HCT116 (cell line): Measurements from ENCODE around the gene RIMKLA. TPM values are rescaled to one million over a fixed set of nuclear protein-coding genes. Genes with fewer than 3 reads are reported as not detected.

Experiments used
- ATAC-seq: fragments of 200-7000 bp; cut with Tn5 transposase; 2 replicates; pipeline ENCODE4 v1.9.1; 2020; ENCODE audit warnings: mild to moderate bottlenecking, moderate library complexity
- BruUV-seq: library from RNA; stranded (reverse); fragments of 400-500 nt; replicated peaks from 2 replicates; lab custom pipeline; 2021; lab: Mats Ljungman, UMichigan
- CTCF ChIA-PET: fragments of 300-600 bp; sonication (Branson Sonifier 250); formaldehyde crosslinking; loops from one replicate; lab custom pipeline; 2021; ENCODE audit warnings: antibody characterized with exemption; lab: Charles Lee
- POLR2A ChIA-PET: fragments of 300-600, 350-600 bp; sonication (Branson Sonifier 250); formaldehyde crosslinking; loops from one replicate; lab custom pipeline; 2021; ENCODE audit warnings: antibody characterized with exemption; lab: Charles Lee
- RAD21 ChIA-PET, 2 experiments: fragments of 300-600 bp; sonication (Branson Sonifier 250); formaldehyde crosslinking; loops; one replicate each; lab custom pipeline; 2023; ENCODE audit warnings: low total read pairs in 2 of 2; ENCODE audit not compliant: uncharacterized antibody in 2 of 2, unreplicated experiment in 2 of 2, low non-redundant PET in 1 of 2; lab: Charles Lee
- DNase-seq: peaks from one replicate; pipeline ENCODE4 v3.0.0-alpha.2; 2010; ENCODE audit warnings: low read depth, low spot score
- H2AFZ ChIP-seq: fragments of 200-600 bp; shearing (Covaris generic), sonication (generic); 2 replicates; pipeline ENCODE4 v1.6.1; 2017; ENCODE audit warnings: low read depth, mixed run types, mixed read lengths, antibody characterized with exemption, low read length; ENCODE audit not compliant: poor library complexity, severe bottlenecking
- H3K27ac ChIP-seq: 2 replicates; pipeline ENCODE4 v1.5.1; 2012; ENCODE audit warnings: low read depth, low read length
- H3K27me3 ChIP-seq: fragments of 200-600 bp; sonication (generic); 2 replicates; pipeline ENCODE4 v1.6.1; 2016; ENCODE audit warnings: mixed run types, low read length, mixed read lengths; ENCODE audit not compliant: insufficient read depth
- H3K36me3 ChIP-seq, 2 experiments: fragments of 200-500 bp in 1 of 2; fragments of 200-600 bp in 1 of 2; sonication (Bioruptor generic) in 1 of 2; sonication (generic) in 1 of 2; 2 replicates each; pipeline versions ENCODE4 v1.5.1 to v1.6.1; 2014 to 2016; ENCODE audit warnings: low read length in 2 of 2, inconsistent platforms in 1 of 2, mixed read lengths in 1 of 2, mixed run types in 1 of 2; ENCODE audit not compliant: insufficient read depth in 2 of 2, control insufficient read depth in 1 of 2
- H3K4me1 ChIP-seq, 2 experiments: fragments of 200-600 bp in 1 of 2; sonication (generic) in 1 of 2; 2 replicates each; pipeline versions ENCODE4 v1.5.1 to v1.6.1; 2012 to 2017; ENCODE audit warnings: low read length in 2 of 2, inconsistent platforms in 1 of 2, mild to moderate bottlenecking in 1 of 2, mixed read lengths in 1 of 2, mixed run types in 1 of 2, moderate library complexity in 1 of 2; ENCODE audit not compliant: insufficient read depth in 2 of 2, control insufficient read depth in 1 of 2
- H3K4me2 ChIP-seq: fragments of 200-600 bp; sonication (generic); 2 replicates; pipeline ENCODE4 v1.6.1; 2017; ENCODE audit warnings: mixed run types, low read length, mixed read lengths
- H3K4me3 ChIP-seq, 2 experiments: fragments of 200-600 bp in 1 of 2; sonication (generic) in 1 of 2; replicated peaks in 1 of 2; 2 replicates each; pipeline ENCODE4 v1.5.1; 2011 to 2016; ENCODE audit warnings: low read length in 2 of 2, control low read depth in 1 of 2, low read depth in 1 of 2, mild to moderate bottlenecking in 1 of 2, mixed read lengths in 1 of 2, mixed run types in 1 of 2
- H3K79me2 ChIP-seq: fragments of 200-600 bp; sonication (generic); 2 replicates; pipeline ENCODE4 v1.6.1; 2017; ENCODE audit warnings: mild to moderate bottlenecking, mixed run types, low read length, moderate library complexity, mixed read lengths; ENCODE audit not compliant: insufficient read depth
- H3K9ac ChIP-seq: fragments of 200-600 bp; sonication (generic); 2 replicates; pipeline ENCODE4 v1.6.1; 2016; ENCODE audit warnings: low read length, mixed read lengths
- H3K9me2 ChIP-seq: fragments of 200-600 bp; sonication (generic), shearing (Covaris generic); 2 replicates; pipeline ENCODE4 v1.6.1; 2017; ENCODE audit warnings: mixed run types, mild to moderate bottlenecking, moderate library complexity; ENCODE audit not compliant: insufficient read depth
- H3K9me3 ChIP-seq, 2 experiments: fragments of 200-500 bp in 1 of 2; fragments of 200-600 bp in 1 of 2; sonication (Bioruptor generic) in 1 of 2; sonication (generic) in 1 of 2; 2 replicates each; pipeline ENCODE4 v1.6.1; 2014 to 2017; ENCODE audit warnings: low read length in 2 of 2, mixed read lengths in 2 of 2, inconsistent platforms in 1 of 2, low read depth in 1 of 2, mild to moderate bottlenecking in 1 of 2, mixed run types in 1 of 2, moderate library complexity in 1 of 2; ENCODE audit not compliant: control insufficient read depth in 1 of 2, insufficient read depth in 1 of 2
- H4K20me1 ChIP-seq: fragments of 200-600 bp; sonication (generic), shearing (Covaris generic); 2 replicates; pipeline ENCODE4 v1.6.1; 2017; ENCODE audit warnings: mixed run types, mild to moderate bottlenecking, moderate library complexity; ENCODE audit not compliant: insufficient read depth
- CBX3 ChIP-seq: IDR thresholded peaks from 2 replicates; pipeline ENCODE4 v1.6.1; 2012; ENCODE audit warnings: low read depth
- EGR1 ChIP-seq: IDR thresholded peaks from 2 replicates; pipeline ENCODE4 v1.6.1; 2012; ENCODE audit warnings: low read depth
- ELF1 ChIP-seq: IDR thresholded peaks from 2 replicates; pipeline ENCODE4 v1.6.1; 2012; ENCODE audit warnings: low read depth, borderline replicate concordance
- EZH2 ChIP-seq: fragments of 200-600 bp; sonication (generic); IDR thresholded peaks from 2 replicates; pipeline ENCODE4 v1.6.1; 2017; ENCODE audit warnings: antibody characterized with exemption, mixed run types
- EZH2phosphoT487 ChIP-seq: fragments of 200-600 bp; IDR thresholded peaks from 2 replicates; pipeline ENCODE4 v1.6.1; 2018; ENCODE audit warnings: antibody characterized with exemption, borderline replicate concordance
- JUND ChIP-seq: IDR thresholded peaks from 2 replicates; pipeline ENCODE4 v1.6.1; 2012
- POLR2A ChIP-seq: IDR thresholded peaks from 2 replicates; pipeline ENCODE4 v1.7.0; 2011; ENCODE audit warnings: borderline replicate concordance; ENCODE audit not compliant: insufficient read depth, insufficient read length; ENCODE audit errors: extremely low read depth
- RAD21 ChIP-seq: IDR thresholded peaks from 2 replicates; pipeline ENCODE4 v1.6.1; 2012; ENCODE audit warnings: low read depth, mild to moderate bottlenecking
- SIN3A ChIP-seq: IDR thresholded peaks from 2 replicates; pipeline ENCODE4 v1.6.1; 2012; ENCODE audit warnings: low read depth
- SP1 ChIP-seq: IDR thresholded peaks from 2 replicates; pipeline ENCODE4 v1.6.1; 2012; ENCODE audit warnings: low read depth
- YY1 ChIP-seq: IDR thresholded peaks from 2 replicates; pipeline ENCODE4 v1.6.1; 2011; ENCODE audit warnings: low read length, low read depth, moderate library complexity, mild to moderate bottlenecking; ENCODE audit not compliant: insufficient replicate concordance; ENCODE audit errors: extremely low read depth
- ZFX ChIP-seq: fragments of 450-650 bp; IDR thresholded peaks from 2 replicates; pipeline ENCODE4 v1.6.1; 2017
- intact Hi-C: fragments of 100-400 bp; cut with micrococcal nuclease; formaldehyde crosslinking; loops from 2 replicates; pipeline ENCODE4 v1.10.0; 2022
- total RNA-seq: library from RNA; stranded (reverse); gene quantifications from one replicate; pipeline ENCODE4 v1.2.1, GENCODE V29; 2021; ENCODE audit not compliant: unreplicated experiment
- TF ChIP-seq, protein P1 (sequence below), 3 experiments: fragments of 200-600 bp in 1 of 3; sonication (generic) in 1 of 3; IDR thresholded peaks in 2 of 3; conservative IDR thresholded peaks in 1 of 3; 2 replicates each; pipeline ENCODE4 v1.5.1; 2012 to 2017; ENCODE audit warnings: low read depth in 2 of 3, low read length in 2 of 3, antibody characterized with exemption in 1 of 3, borderline replicate concordance in 1 of 3, control low read depth in 1 of 3, mild to moderate bottlenecking in 1 of 3, mixed read lengths in 1 of 3, mixed run types in 1 of 3, moderate library complexity in 1 of 3; ENCODE audit not compliant: insufficient read depth in 1 of 3
- TF ChIP-seq, protein P2 (sequence below): IDR thresholded peaks from 2 replicates; pipeline ENCODE4 v1.6.1; 2011; ENCODE audit warnings: mild to moderate bottlenecking, low read length, moderate library complexity; ENCODE audit not compliant: insufficient replicate concordance; ENCODE audit errors: extremely low read depth
- TF ChIP-seq, protein P3 (sequence below): IDR thresholded peaks from 2 replicates; pipeline ENCODE4 v1.6.1; 2012

The RIMKLA gene
- total RNA-seq, 1 experiment from 2014 or later, result 4.9 TPM

DNA sequence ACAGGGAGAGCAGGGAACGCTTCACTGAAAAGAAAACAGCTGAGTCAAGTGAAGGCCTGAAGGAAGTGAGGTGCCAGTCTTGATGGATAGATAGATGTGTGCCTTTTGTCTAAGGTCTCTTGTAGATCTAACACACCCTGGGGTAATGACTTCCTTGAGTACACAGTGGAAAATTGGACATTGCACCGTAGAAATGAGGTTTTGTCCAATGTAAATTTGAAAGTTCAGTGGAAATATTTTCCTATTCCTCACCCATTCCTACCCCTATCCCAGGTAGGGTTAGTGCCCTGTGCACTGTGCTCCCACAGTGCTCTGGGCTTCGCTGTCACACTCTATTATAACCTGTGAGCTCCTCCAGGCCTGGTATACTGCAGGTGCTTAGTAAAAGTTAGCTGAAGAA, 50.9 kb downstream of the RIMKLA start:
- Histone ChIP-seq H3K27me3 (no peaks in the 10 kb centered on the region), H3K9me3 (no peaks in the 10 kb centered on the region), H3K9ac (no peak overlapping the region), H3K27ac (no peak overlapping the region), H4K20me1 (no peaks in the 10 kb centered on the region), H3K4me2 (no peak overlapping the region), H3K36me3 (no peaks in the 10 kb centered on the region), H3K4me1 (no peaks in the 10 kb centered on the region), H3K4me3 (no peak overlapping the region), H3K79me2 (no peaks in the 10 kb centered on the region), H2AFZ (no peak overlapping the region), H3K9me2 (no peaks in the 10 kb centered on the region)
- no peak for ATAC-seq
- RAD21 ChIA-PET, result no interaction called here
- no peak for DNase-seq
- TF ChIP-seq ELF1, result no peak
- TF ChIP-seq, protein P1, sequence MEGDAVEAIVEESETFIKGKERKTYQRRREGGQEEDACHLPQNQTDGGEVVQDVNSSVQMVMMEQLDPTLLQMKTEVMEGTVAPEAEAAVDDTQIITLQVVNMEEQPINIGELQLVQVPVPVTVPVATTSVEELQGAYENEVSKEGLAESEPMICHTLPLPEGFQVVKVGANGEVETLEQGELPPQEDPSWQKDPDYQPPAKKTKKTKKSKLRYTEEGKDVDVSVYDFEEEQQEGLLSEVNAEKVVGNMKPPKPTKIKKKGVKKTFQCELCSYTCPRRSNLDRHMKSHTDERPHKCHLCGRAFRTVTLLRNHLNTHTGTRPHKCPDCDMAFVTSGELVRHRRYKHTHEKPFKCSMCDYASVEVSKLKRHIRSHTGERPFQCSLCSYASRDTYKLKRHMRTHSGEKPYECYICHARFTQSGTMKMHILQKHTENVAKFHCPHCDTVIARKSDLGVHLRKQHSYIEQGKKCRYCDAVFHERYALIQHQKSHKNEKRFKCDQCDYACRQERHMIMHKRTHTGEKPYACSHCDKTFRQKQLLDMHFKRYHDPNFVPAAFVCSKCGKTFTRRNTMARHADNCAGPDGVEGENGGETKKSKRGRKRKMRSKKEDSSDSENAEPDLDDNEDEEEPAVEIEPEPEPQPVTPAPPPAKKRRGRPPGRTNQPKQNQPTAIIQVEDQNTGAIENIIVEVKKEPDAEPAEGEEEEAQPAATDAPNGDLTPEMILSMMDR (IDR thresholded peaks at IDR 0.05 in 2 of 3, conservative IDR thresholded peaks at IDR 0.05 in 1 of 3; ENCODE audit: borderline replicate concordance in 1 of 3, insufficient read depth in 1 of 3, low read depth in 2 of 3, low read length in 2 of 3), result no peak
- TF ChIP-seq RAD21, result no peak
- TF ChIP-seq EGR1, result no peak
- no peak for TF ChIP-seq POLR2A
- no peak for TF ChIP-seq JUND
- BruUV-seq, result no TSS peak
- intact Hi-C loops, result no loop called here
- CTCF ChIA-PET, result no interaction called here
- POLR2A ChIA-PET, result no interaction called here

DNA sequence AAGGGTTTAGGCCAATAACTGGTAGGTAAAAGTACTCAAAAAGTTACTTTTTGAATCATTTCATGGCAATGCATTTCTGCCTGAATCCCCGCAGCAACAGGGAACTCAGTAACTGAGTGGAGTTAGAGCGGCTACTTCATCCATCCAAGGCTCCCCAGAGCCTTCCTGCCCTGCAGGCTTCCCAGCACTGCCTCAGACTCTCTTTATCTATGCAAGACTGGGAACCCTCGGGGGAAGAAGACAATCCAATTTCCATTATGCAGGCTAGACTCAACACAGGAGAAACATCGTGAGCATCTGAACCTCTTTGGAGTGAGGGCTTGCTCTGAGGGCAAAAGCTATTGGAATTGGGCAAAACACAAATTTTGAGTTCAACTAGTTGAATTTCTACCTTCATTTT, 52.1 kb downstream of the RIMKLA start:
- Histone ChIP-seq H3K27me3 (no peaks in the 10 kb centered on the region), H3K79me2 (no peaks in the 10 kb centered on the region), H3K36me3 (no peaks in the 10 kb centered on the region), H2AFZ (no peak overlapping the region), H4K20me1 (no peaks in the 10 kb centered on the region), H3K4me3 (no peak overlapping the region), H3K9me2 (no peaks in the 10 kb centered on the region), H3K9ac (no peak overlapping the region), H3K9me3 (no peaks in the 10 kb centered on the region), H3K4me1 (no peaks in the 10 kb centered on the region), H3K27ac (no peak overlapping the region), H3K4me2 (no peak overlapping the region)
- intact Hi-C loops, result no loop called here
- DNase-seq (no peak), ATAC-seq (no peak)
- BruUV-seq, result no TSS peak
- RAD21 ChIA-PET, result no interaction called here
- POLR2A ChIA-PET, result no interaction called here
- CTCF ChIA-PET, result no interaction called here
- TF ChIP-seq RAD21 (no peak), JUND (no peak), CBX3 (no peak), ZFX (no peak), SP1 (no peak), EZH2phosphoT487 (no peak), EZH2 (no peak), YY1 (no peak), SIN3A (no peak)
- TF ChIP-seq, protein P2, sequence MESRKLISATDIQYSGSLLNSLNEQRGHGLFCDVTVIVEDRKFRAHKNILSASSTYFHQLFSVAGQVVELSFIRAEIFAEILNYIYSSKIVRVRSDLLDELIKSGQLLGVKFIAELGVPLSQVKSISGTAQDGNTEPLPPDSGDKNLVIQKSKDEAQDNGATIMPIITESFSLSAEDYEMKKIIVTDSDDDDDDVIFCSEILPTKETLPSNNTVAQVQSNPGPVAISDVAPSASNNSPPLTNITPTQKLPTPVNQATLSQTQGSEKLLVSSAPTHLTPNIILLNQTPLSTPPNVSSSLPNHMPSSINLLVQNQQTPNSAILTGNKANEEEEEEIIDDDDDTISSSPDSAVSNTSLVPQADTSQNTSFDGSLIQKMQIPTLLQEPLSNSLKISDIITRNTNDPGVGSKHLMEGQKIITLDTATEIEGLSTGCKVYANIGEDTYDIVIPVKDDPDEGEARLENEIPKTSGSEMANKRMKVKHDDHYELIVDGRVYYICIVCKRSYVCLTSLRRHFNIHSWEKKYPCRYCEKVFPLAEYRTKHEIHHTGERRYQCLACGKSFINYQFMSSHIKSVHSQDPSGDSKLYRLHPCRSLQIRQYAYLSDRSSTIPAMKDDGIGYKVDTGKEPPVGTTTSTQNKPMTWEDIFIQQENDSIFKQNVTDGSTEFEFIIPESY, result no peak
- TF ChIP-seq, protein P3, sequence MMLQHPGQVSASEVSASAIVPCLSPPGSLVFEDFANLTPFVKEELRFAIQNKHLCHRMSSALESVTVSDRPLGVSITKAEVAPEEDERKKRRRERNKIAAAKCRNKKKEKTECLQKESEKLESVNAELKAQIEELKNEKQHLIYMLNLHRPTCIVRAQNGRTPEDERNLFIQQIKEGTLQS, result no peak
- TF ChIP-seq, protein P1 (IDR thresholded peaks at IDR 0.05 in 2 of 3, conservative IDR thresholded peaks at IDR 0.05 in 1 of 3; ENCODE audit: borderline replicate concordance in 1 of 3, insufficient read depth in 1 of 3, low read depth in 2 of 3, low read length in 2 of 3), result no peak
